Pancreas (tissue), 10 donors: Measurements from ENCODE around the gene FOLR2. TPM values are rescaled to one million over a fixed set of nuclear protein-coding genes. Genes with fewer than 3 reads are reported as not detected.

Experiments used
- ATAC-seq, 4 donors: fragments of 200-7000 bp; cut with Tn5 transposase; one replicate each; pipeline versions ENCODE4 v1.8.0 to v1.9.1; 2020; ENCODE audit warnings: mild to moderate bottlenecking in 4 of 4, moderate library complexity in 4 of 4
- DNase-seq, 6 donors: peaks; one replicate each; pipeline ENCODE4 v3.0.0-alpha.2; 2020
- FAIRE-seq: peaks from 2 replicates; lab custom pipeline; 2012; peaks lifted over from hg19 to GRCh38; lab: Jason Lieb, UNC
- H3K27ac ChIP-seq, 4 donors: fragments of 200-600 bp; sonication (generic); 1 replicate in 3 of 4; 2 replicates in 1 of 4; pipeline versions ENCODE4 v1.5.0 to v1.8.0; 2020
- H3K27me3 ChIP-seq, 4 donors: fragments of 200-600 bp; one replicate each; pipeline ENCODE4 v1.8.0; 2021
- H3K36me3 ChIP-seq, 3 donors: fragments of 200-600 bp; sonication (generic) in 1 of 3; one replicate each; pipeline versions ENCODE4 v1.5.0 to v1.8.0; 2020 to 2021
- H3K4me1 ChIP-seq, 3 donors: fragments of 200-600 bp; one replicate each; pipeline ENCODE4 v1.8.0; 2021
- H3K4me3 ChIP-seq, 4 donors: fragments of 200-600 bp; sonication (generic) in 2 of 4; one replicate each; pipeline versions ENCODE4 v1.5.0 to v1.8.0; 2020 to 2021
- H3K9me3 ChIP-seq, 4 donors: fragments of 200-600 bp; one replicate each; pipeline ENCODE4 v1.8.0; 2021
- CTCF ChIP-seq, 4 donors: fragments of 200-600 bp; sonication (generic) in 3 of 4; IDR thresholded peaks; one replicate each; pipeline versions ENCODE4 v1.5.0 to v1.8.0; 2021; ENCODE audit warnings: antibody characterized with exemption in 4 of 4
- WGBS, 2 donors: extraction: QIAGEN DNeasy Blood & Tissue Kit; methylation state at CpG; one replicate each; pipeline ENCODE4 v1.1.7; 2013; 5-methylcytosine and 5-hydroxymethylcytosine counted together
- intact Hi-C, 3 donors: fragments of 100-400 bp; cut with DNase I; formaldehyde crosslinking; loops; one replicate each; pipeline versions ENCODE4 v1.11.1 to v1.14.2; 2022
- polyA plus RNA-seq, 2 donors: library from polyadenylated mRNA; stranded (reverse); fragments of 200-250 nt; gene quantifications; one replicate each; pipeline ENCODE4 v1.2.3, GENCODE V29; 2013
- total RNA-seq, 6 donors: library from RNA; stranded (reverse); fragmentation: NEBNext Ultra II Directional in 4 of 6; extraction: Animal tissue kit (Norgen Biotek cat#: 25700) in 4 of 6; gene quantifications; one replicate each; pipeline versions ENCODE4 v1.2.1 to v1.2.4, GENCODE V29; 2021 to 2023
- donor health status: healthy with polysubstance abuse.
- donor health status: DM: no; HTN: no; CAD: no; lungs with moderate emphysema.
- donor health status: DM: no; HTN: no; CAD: no.
- donor health status: control.
- donor health status: control.
- donor health status: Bipolar disorder and iron deficiency.
- donor health status: DM: yes; HTN: yes; CAD: no.
- donor health status: DM: no; HTN: no; CAD: no.
- donor health status: DM: no; HTN: no; CAD: no.
- donor health status: DM: yes; HTN: yes; CAD: no.

Gene FOLR2
- total and polyA plus RNA-seq, 8 donors, result 0.51 to 9.2 (median 1.9) TPM

DNA sequence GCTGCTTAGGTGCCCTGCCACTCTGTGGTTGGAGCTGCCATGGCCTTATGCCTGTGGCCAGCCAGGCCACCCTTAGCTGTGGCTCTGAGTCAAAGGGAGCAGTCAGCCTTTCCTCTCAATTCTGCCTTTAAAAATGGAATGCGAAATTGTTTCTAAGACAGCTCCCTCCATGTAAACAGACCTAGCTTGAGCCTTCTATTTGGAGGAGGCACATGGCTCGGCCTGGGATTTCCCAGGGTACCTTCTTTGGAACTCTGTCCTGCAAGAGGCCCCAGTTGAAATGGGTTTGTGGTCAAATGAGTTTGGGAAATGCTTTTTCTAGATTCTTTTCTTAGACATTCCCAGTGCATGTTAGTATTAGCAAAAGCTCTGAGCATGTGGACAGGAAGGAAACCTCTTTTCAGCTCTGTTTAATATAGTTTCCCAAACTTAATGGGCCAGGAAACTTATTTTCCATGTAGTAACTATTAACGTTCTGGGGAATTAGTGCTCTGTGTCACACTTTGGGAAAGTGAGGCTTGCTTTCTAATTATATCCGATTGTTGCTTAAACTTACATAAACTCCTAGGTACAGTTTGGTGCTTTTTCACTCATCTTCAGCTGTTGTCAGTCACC lies 19.6 kb downstream of the FOLR2 start:
- H3K36me3 ChIP-seq, result peaks cover 0 to 44% (median 5%) of the 10 kb centered on the region in 3 donors
- no peak for FAIRE-seq
- WGBS, 2 donors, result 72% methylated on average over 4 of the region's 4 CpGs

GRCh38 chr11:72236774-72237111 lies 20.1 kb downstream of the FOLR2 start:
- Histone ChIP-seq H3K27ac (no peak overlapping the region), H3K27me3 (no peaks in the 10 kb centered on the region), H3K9me3 (no peaks in the 10 kb centered on the region), H3K36me3 (peaks cover 0 to 38% (median 5%) of the 10 kb centered on the region in 3 donors), H3K4me3 (no peak overlapping the region), H3K4me1 (peaks cover 0 to 14% (median 9%) of the 10 kb centered on the region in 3 donors)
- DNase-seq (no peak), FAIRE-seq (no peak), ATAC-seq (no peak)
- TF ChIP-seq CTCF (IDR thresholded peaks at IDR 0.05), result no peak
- intact Hi-C loops, result no loop called here
- WGBS, 2 donors, result 76 to 93% methylated on average over 2 of the region's 2 CpGs

More for the DNA sequence above, 19.6 kb downstream of the FOLR2 start:
- TF ChIP-seq CTCF (IDR thresholded peaks at IDR 0.05), result no peak
- ATAC-seq (no peak), DNase-seq (no peak)
- no peaks in the 10 kb centered on the region for H3K27me3 ChIP-seq
- no peaks in the 10 kb centered on the region for H3K9me3 ChIP-seq
- intact Hi-C loops, result no loop called here
- peaks cover 0 to 14% (median 9%) of the 10 kb centered on the region in 3 donors for H3K4me1 ChIP-seq
- H3K4me3 ChIP-seq, result no peak overlapping the region
- H3K27ac ChIP-seq, result no peak overlapping the region

GRCh38 chr11:72237112-72237931 lies 20.7 kb downstream of the FOLR2 start:
- DNase-seq (peak in 3 of 6 donors; percentile 37 to 79 (median 53)), ATAC-seq (peak in 2 of 4 donors; percentile 0 to 4), FAIRE-seq (no peak)
- Histone ChIP-seq H3K27ac (no peak overlapping the region), H3K4me1 (peaks cover 0 to 14% (median 9%) of the 10 kb centered on the region in 3 donors), H3K9me3 (no peaks in the 10 kb centered on the region), H3K27me3 (no peaks in the 10 kb centered on the region), H3K36me3 (peaks cover 0 to 34% (median 5%) of the 10 kb centered on the region in 3 donors), H3K4me3 (no peak overlapping the region)
- 81% methylated on average over 18 to 22 of the region's 22 CpGs for WGBS, 2 donors
- intact Hi-C loops, result no loop called here
- TF ChIP-seq CTCF (IDR thresholded peaks at IDR 0.05), result no peak

GRCh38 chr11:72238040-72238450 lies 21.5 kb downstream of the FOLR2 start:
- peak; percentile 44 to 53 (median 52) for TF ChIP-seq CTCF (IDR thresholded peaks at IDR 0.05)
- Histone ChIP-seq H3K4me3 (no peak overlapping the region), H3K27ac (no peak overlapping the region), H3K9me3 (no peaks in the 10 kb centered on the region), H3K27me3 (peaks cover 0 to under 1% (median 0%) of the 10 kb centered on the region in 4 donors), H3K4me1 (peaks cover 0 to 14% (median 9%) of the 10 kb centered on the region in 3 donors), H3K36me3 (peaks cover 0 to 27% (median 3%) of the 10 kb centered on the region in 3 donors)
- intact Hi-C loops, result no loop called here
- FAIRE-seq (no peak), DNase-seq (peak in 5 of 6 donors; percentile 52 to 78 (median 68)), ATAC-seq (peak; percentile 54 to 77 (median 72))
- 40 to 48% methylated on average over 16 of the region's 16 CpGs for WGBS, 2 donors
